HL-60 (cell line): ENCODE measurements around the gene ZNF133.

Experiments used
- DNase-seq, 2 experiments: peaks; one replicate each; pipeline ENCODE4 v3.0.0-alpha.2; 2010 to 2020; ENCODE audit warnings: low read depth in 1 of 2, low spot score in 1 of 2
- H3K27ac ChIP-seq: fragments of 250-450 bp; sonication (Bioruptor Pico); replicated peaks from 2 replicates; pipeline ENCODE4 v1.5.1; 2020; ENCODE audit warnings: mild to moderate bottlenecking, moderate library complexity
- H3K27me3 ChIP-seq: fragments of 250-450 bp; sonication (Bioruptor Pico); 2 replicates; pipeline ENCODE4 v1.5.1; 2021; ENCODE audit warnings: mild to moderate bottlenecking, moderate library complexity; ENCODE audit not compliant: insufficient read depth, poor library complexity, severe bottlenecking
- H3K4me3 ChIP-seq: replicated peaks from 2 replicates; pipeline ENCODE4 v1.5.1; 2011; ENCODE audit warnings: mild to moderate bottlenecking, control low read depth, low read length; ENCODE audit not compliant: insufficient read depth
- GABPA ChIP-seq: IDR thresholded peaks from 2 replicates; pipeline ENCODE4 v1.6.1; 2012; ENCODE audit warnings: low read depth
- POLR2AphosphoS5 ChIP-seq: IDR thresholded peaks from 2 replicates; pipeline ENCODE4 v1.6.1; 2012; ENCODE audit warnings: low read depth
- SPI1 ChIP-seq: IDR thresholded peaks from 2 replicates; pipeline ENCODE4 v1.6.1; 2012; ENCODE audit warnings: low read depth, mild to moderate bottlenecking, borderline replicate concordance
- TF ChIP-seq, protein P1 (sequence below): IDR thresholded peaks from 2 replicates; pipeline ENCODE4 v1.6.1; 2012; ENCODE audit warnings: low read depth; ENCODE audit not compliant: insufficient replicate concordance
- TF ChIP-seq, protein P2 (sequence below): IDR thresholded peaks from one replicate; pipeline ENCODE4 v1.5.1; 2011; ENCODE audit warnings: low read length, control low read depth, inconsistent platforms; ENCODE audit not compliant: insufficient read depth

Gene ZNF133

DNA sequence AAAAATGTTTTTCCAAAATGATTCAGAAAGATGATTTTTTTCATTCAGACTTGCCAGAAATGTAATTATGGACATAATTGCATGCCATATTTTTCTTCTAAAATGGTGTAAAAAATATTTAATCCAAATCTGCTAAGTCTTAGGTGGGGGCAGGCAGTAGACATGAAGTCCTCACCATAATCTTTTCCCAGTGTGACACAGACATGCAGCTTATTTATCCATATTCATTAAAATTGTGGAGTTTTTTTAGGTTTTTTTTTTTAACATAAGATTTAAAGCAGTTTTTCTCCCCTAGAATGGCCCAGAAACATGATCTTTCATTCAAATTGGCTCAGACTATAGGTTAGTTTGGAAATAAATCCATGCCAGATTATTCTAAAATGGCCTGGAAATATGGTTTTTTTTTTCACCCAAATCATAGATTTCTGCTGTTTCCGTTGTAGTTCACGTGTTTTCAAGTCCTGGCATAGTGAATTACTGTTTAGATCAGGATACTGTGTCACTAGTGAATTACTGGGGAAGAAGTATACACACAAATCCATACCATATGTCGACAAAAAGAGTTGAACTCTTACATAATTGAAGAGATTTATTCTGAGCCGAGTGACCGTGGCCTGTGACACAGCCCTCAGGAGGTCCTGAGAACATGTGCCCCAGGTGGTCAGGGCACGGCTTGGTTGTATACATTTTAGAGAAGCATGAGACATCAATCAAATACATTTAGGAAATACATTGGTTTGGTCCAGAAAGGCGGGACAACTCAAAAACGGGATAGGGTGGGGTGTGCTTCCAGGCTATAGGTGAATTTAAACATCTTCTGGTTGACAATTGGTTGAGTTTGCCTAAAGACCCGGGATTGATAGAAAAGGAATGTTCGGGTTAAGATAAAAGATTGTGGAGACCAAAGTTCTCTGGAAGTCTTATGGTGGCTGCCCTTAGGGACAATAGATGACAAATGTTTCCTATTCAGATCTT, 33.9 kb downstream of the ZNF133 start:
- Histone ChIP-seq H3K4me3 (no peak overlapping the region), H3K27me3 (no peaks in the 10 kb centered on the region), H3K27ac (no peak overlapping the region)
- TF ChIP-seq POLR2AphosphoS5 (no peak), SPI1 (no peak), GABPA (no peak)
- TF ChIP-seq, protein P1, sequence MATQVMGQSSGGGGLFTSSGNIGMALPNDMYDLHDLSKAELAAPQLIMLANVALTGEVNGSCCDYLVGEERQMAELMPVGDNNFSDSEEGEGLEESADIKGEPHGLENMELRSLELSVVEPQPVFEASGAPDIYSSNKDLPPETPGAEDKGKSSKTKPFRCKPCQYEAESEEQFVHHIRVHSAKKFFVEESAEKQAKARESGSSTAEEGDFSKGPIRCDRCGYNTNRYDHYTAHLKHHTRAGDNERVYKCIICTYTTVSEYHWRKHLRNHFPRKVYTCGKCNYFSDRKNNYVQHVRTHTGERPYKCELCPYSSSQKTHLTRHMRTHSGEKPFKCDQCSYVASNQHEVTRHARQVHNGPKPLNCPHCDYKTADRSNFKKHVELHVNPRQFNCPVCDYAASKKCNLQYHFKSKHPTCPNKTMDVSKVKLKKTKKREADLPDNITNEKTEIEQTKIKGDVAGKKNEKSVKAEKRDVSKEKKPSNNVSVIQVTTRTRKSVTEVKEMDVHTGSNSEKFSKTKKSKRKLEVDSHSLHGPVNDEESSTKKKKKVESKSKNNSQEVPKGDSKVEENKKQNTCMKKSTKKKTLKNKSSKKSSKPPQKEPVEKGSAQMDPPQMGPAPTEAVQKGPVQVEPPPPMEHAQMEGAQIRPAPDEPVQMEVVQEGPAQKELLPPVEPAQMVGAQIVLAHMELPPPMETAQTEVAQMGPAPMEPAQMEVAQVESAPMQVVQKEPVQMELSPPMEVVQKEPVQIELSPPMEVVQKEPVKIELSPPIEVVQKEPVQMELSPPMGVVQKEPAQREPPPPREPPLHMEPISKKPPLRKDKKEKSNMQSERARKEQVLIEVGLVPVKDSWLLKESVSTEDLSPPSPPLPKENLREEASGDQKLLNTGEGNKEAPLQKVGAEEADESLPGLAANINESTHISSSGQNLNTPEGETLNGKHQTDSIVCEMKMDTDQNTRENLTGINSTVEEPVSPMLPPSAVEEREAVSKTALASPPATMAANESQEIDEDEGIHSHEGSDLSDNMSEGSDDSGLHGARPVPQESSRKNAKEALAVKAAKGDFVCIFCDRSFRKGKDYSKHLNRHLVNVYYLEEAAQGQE: no peak
- TF ChIP-seq, protein P2, sequence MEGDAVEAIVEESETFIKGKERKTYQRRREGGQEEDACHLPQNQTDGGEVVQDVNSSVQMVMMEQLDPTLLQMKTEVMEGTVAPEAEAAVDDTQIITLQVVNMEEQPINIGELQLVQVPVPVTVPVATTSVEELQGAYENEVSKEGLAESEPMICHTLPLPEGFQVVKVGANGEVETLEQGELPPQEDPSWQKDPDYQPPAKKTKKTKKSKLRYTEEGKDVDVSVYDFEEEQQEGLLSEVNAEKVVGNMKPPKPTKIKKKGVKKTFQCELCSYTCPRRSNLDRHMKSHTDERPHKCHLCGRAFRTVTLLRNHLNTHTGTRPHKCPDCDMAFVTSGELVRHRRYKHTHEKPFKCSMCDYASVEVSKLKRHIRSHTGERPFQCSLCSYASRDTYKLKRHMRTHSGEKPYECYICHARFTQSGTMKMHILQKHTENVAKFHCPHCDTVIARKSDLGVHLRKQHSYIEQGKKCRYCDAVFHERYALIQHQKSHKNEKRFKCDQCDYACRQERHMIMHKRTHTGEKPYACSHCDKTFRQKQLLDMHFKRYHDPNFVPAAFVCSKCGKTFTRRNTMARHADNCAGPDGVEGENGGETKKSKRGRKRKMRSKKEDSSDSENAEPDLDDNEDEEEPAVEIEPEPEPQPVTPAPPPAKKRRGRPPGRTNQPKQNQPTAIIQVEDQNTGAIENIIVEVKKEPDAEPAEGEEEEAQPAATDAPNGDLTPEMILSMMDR: no peak
- DNase-seq: no peak

DNA sequence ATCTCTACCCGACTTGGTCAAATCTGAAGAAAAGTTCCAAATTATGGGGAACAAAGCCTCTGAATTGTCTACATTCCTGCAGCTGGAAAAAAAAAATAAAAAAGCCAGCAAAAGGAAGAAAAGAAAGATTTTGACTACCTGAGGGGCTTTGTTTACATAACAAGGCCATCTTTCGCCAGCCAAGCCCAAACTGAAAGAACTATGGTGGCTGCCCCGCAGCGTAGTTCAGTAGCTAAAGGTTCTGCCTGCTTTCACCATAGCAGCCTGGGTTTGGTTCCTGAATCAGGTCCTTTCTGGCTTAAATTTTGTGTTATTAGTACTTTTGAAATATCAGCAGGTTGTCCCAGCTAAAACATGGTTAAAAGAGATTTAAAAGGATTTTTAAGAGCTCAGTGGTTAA, 35.4 kb downstream of the ZNF133 start:
- no peak for TF ChIP-seq POLR2AphosphoS5
- TF ChIP-seq, protein P1: no peak
- TF ChIP-seq, protein P2: no peak
- TF ChIP-seq GABPA: no peak
- no peak for TF ChIP-seq SPI1
- Histone ChIP-seq H3K27ac (no peak overlapping the region), H3K4me3 (no peak overlapping the region), H3K27me3 (no peaks in the 10 kb centered on the region)
- DNase-seq: no peak

DNA sequence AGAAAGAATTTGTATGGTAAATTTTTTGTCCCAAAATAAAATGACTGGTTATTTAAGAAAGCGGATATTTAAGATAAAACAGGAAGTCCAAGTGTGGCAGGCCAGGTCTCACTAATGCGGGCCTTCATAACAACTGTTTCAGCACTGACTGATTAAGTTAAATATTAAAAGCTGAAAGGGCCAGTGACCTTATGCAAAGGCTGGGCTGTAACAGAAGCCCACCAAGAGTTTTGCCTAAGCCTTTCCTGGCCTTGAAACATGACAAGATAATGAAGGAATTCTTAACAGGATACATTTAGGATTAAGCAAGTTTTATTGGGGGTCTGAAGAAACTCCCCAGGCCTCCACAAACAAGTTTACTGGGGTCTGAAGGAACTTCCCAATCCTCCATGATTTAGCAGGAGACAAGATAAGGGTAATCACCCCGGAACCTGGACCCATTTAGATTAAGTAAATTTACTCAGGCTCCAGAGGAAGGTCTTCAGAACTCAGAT, 36.3 kb downstream of the ZNF133 start:
- DNase-seq: no peak
- Histone ChIP-seq H3K27ac (no peak overlapping the region), H3K4me3 (no peak overlapping the region), H3K27me3 (no peaks in the 10 kb centered on the region)
- TF ChIP-seq GABPA (no peak), SPI1 (peak; percentile 6; the same call in 1 of the 2 replicates)

DNA sequence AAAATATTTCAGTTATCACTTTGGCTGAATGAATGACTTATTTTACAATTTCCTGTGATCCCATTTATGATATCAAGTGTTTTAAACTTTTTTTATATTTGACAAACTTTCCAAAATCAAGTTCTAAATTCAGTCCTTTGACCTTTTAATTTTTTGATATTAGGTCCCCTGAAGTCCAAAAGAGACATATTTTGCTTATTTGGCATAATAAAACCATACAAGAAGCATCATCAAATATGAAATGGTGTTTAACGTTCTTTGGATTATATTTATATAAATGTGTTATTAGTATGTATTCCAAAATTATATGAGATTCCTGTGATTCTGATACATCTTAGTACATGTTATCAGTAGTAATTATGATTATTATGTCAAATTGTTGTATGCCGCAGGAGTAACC, 38.7 kb downstream of the ZNF133 start:
- no peak for DNase-seq
- Histone ChIP-seq H3K4me3 (no peak overlapping the region), H3K27me3 (no peaks in the 10 kb centered on the region), H3K27ac (no peak overlapping the region)
- no peak for TF ChIP-seq GABPA
- no peak for TF ChIP-seq SPI1
- TF ChIP-seq, protein P1: no peak
- TF ChIP-seq, protein P2: no peak
- TF ChIP-seq POLR2AphosphoS5: no peak
